Neural crest cell (in vitro differentiated cells): Measurements from ENCODE around the gene ABHD5. TPM values are rescaled to one million over a fixed set of nuclear protein-coding genes. Genes with fewer than 3 reads are reported as not detected.
"Not testable (repeated sequence)": the region's sequence is repeated elsewhere in the genome, so short reads cannot be mapped to it uniquely, and the experiment has no call there.

Experiments
- DNase-seq: peaks from one replicate; pipeline ENCODE4 v3.0.0; 2021; ENCODE audit warnings: low read depth, mixed read lengths, low spot score
- H3K27ac Mint-ChIP-seq: one replicate; pipeline ENCODE4 v1.8.0; 2021; ENCODE audit warnings: mild to moderate bottlenecking, mixed read lengths; ENCODE audit not compliant: unreplicated experiment
- H3K27me3 Mint-ChIP-seq: 2 replicates; pipeline ENCODE4 v1.8.0; 2021; ENCODE audit warnings: low read depth, mild to moderate bottlenecking, mixed read lengths
- H3K36me3 Mint-ChIP-seq: 2 replicates; pipeline ENCODE4 v1.8.0; 2021; ENCODE audit warnings: low read depth, mild to moderate bottlenecking, mixed read lengths
- H3K4me1 Mint-ChIP-seq: 2 replicates; pipeline ENCODE4 v1.8.0; 2021; ENCODE audit warnings: mixed read lengths
- H3K4me3 Mint-ChIP-seq: one replicate; pipeline ENCODE4 v1.8.0; 2021; ENCODE audit warnings: mild to moderate bottlenecking, mixed read lengths
- H3K9me3 Mint-ChIP-seq: 2 replicates; pipeline ENCODE4 v1.8.0; 2021; ENCODE audit warnings: mixed read lengths
- CTCF ChIP-seq: fragments of 200-600 bp; sonication (generic); conservative IDR thresholded peaks from 2 replicates; pipeline ENCODE4 v1.5.0; 2021; ENCODE audit warnings: antibody characterized with exemption, mild to moderate bottlenecking
- total RNA-seq: library from RNA; stranded (reverse); gene quantifications from 2 replicates; pipeline ENCODE4 v1.2.1, GENCODE V29; 2021

The ABHD5 gene
- total RNA-seq, 1 donor from 2014 or later: 12.5 TPM

- Mint-ChIP-seq H3K27me3 (no peaks in the 10 kb centered on the region), H3K36me3 (no peaks in the 10 kb centered on the region), H3K27ac (no peak overlapping the region), H3K4me3 (no peak overlapping the region), H3K4me1 (no peaks in the 10 kb centered on the region), H3K9me3 (no peaks in the 10 kb centered on the region)
- no peak for TF ChIP-seq CTCF
- DNase-seq: no peak
Observed at GRCh38 chr3:43670635-43671522, 19.9 kb upstream of the ABHD5 start.

- no peak for DNase-seq
- H3K4me3 Mint-ChIP-seq: no peak overlapping the region
- H3K36me3 Mint-ChIP-seq: peaks cover 12% of the 10 kb centered on the region
- H3K27me3 Mint-ChIP-seq: no peaks in the 10 kb centered on the region
- H3K4me1 Mint-ChIP-seq: no peaks in the 10 kb centered on the region
- H3K27ac Mint-ChIP-seq: no peak overlapping the region
- H3K9me3 Mint-ChIP-seq: peaks cover 7% of the 10 kb centered on the region
- no peak for TF ChIP-seq CTCF
Observed at GRCh38 chr3:43674345-43675085, 16.2 kb upstream of the ABHD5 start.

- Mint-ChIP-seq H3K9me3 (peaks cover 10% of the 10 kb centered on the region), H3K27me3 (no peaks in the 10 kb centered on the region), H3K27ac (no peak overlapping the region), H3K4me1 (no peaks in the 10 kb centered on the region), H3K4me3 (no peak overlapping the region), H3K36me3 (peaks cover 18% of the 10 kb centered on the region)
- no peak for DNase-seq
- no peak for TF ChIP-seq CTCF
Observed at GRCh38 chr3:43675593-43675992, 15.1 kb upstream of the ABHD5 start.

GRCh38 chr3:43676441-43676840 lies 14.3 kb upstream of the ABHD5 start:
- Mint-ChIP-seq H3K27ac (no peak overlapping the region), H3K4me3 (no peak overlapping the region), H3K36me3 (peaks cover 23% of the 10 kb centered on the region), H3K9me3 (peaks cover 10% of the 10 kb centered on the region), H3K4me1 (no peaks in the 10 kb centered on the region), H3K27me3 (no peaks in the 10 kb centered on the region)
- TF ChIP-seq CTCF: no peak
- DNase-seq: no peak

GRCh38 chr3:43678375-43678774 lies 12.4 kb upstream of the ABHD5 start:
- peaks cover 31% of the 10 kb centered on the region for H3K36me3 Mint-ChIP-seq
- H3K4me3 Mint-ChIP-seq, DNase-seq, H3K9me3 Mint-ChIP-seq, H3K27me3 Mint-ChIP-seq, H3K4me1 Mint-ChIP-seq, H3K27ac Mint-ChIP-seq: not testable (repeated sequence)

GRCh38 chr3:43678887-43679449 lies 11.8 kb upstream of the ABHD5 start:
- not testable (repeated sequence) for H3K9me3 Mint-ChIP-seq, H3K27ac Mint-ChIP-seq, H3K27me3 Mint-ChIP-seq, DNase-seq, H3K4me1 Mint-ChIP-seq, H3K4me3 Mint-ChIP-seq
- peaks cover 32% of the 10 kb centered on the region for H3K36me3 Mint-ChIP-seq

GRCh38 chr3:43680857-43681256 lies 9.9 kb upstream of the ABHD5 start:
- H3K4me1 Mint-ChIP-seq, H3K27me3 Mint-ChIP-seq, H3K4me3 Mint-ChIP-seq, DNase-seq, H3K27ac Mint-ChIP-seq: not testable (repeated sequence)
- Mint-ChIP-seq H3K9me3 (peaks cover 13% of the 10 kb centered on the region), H3K36me3 (peaks cover 35% of the 10 kb centered on the region)
